BJ (cell line): ENCODE measurements around the gene PLA2G4E. TPM values are rescaled to one million over a fixed set of nuclear protein-coding genes. Genes with fewer than 3 reads are reported as not detected.

Experiments
- CTCF ChIA-PET: fragments of 350-600 bp; formaldehyde crosslinking; extraction: SDS; loops from one replicate; lab custom pipeline; 2021; ENCODE audit warnings: antibody characterized with exemption, inconsistent platforms; lab: Yijun Ruan, JAX
- POLR2A ChIA-PET: fragments of 300-600 bp; sonication (Branson Sonifier 250); formaldehyde crosslinking; extraction: SDS; loops from one replicate; lab custom pipeline; 2021; ENCODE audit warnings: antibody characterized with exemption; lab: Charles Lee
- DNase-seq: peaks from one replicate; pipeline ENCODE4 v3.0.0-alpha.2; 2011; ENCODE audit warnings: low read depth
- H3K27me3 ChIP-seq: 2 replicates; pipeline ENCODE4 v1.6.0; 2011; ENCODE audit warnings: low read length; ENCODE audit not compliant: control insufficient read depth, insufficient read depth
- H3K36me3 ChIP-seq: 2 replicates; pipeline ENCODE4 v1.5.1; 2011; ENCODE audit warnings: low read length; ENCODE audit not compliant: control insufficient read depth, insufficient read depth
- H3K4me3 ChIP-seq: 2 replicates; pipeline ENCODE4 v1.5.1; 2011; ENCODE audit warnings: low read depth, mild to moderate bottlenecking, control low read depth, low read length
- CTCF ChIP-seq: IDR thresholded peaks from 2 replicates; pipeline ENCODE4 v1.5.1; 2011; ENCODE audit warnings: low read depth, mild to moderate bottlenecking, control low read depth, inconsistent platforms, low read length, moderate library complexity; ENCODE audit not compliant: insufficient read depth
- polyA plus RNA-seq: library from polyadenylated mRNA; depleted of rRNA; stranded (reverse); fragments of >200 nt; gene quantifications from 2 replicates; pipeline ENCODE4 v1.2.3, GENCODE V29; 2011

Gene PLA2G4E
- polyA plus RNA-seq, 1 experiment, result not detected

GRCh38 chr15:41982133-41982930 is 38.5 kb downstream of the PLA2G4E start:
- TF ChIP-seq CTCF, result no peak
- POLR2A ChIA-PET, result no interaction called here
- Histone ChIP-seq H3K36me3 (no peaks in the 10 kb centered on the region), H3K4me3 (no peak overlapping the region), H3K27me3 (0 out of 2 replicates have a peak, but pooled peaks cover 1% of the 10 kb centered on the region)
- CTCF ChIA-PET, result interaction anchor here (0.7 to 1.2 kb wide), 4 partner anchors 7 to 156 kb away, joined by 3 to 7 read pairs (median 3); partner anchors contain the start of gene EHD4
- DNase-seq, result no peak

DNA sequence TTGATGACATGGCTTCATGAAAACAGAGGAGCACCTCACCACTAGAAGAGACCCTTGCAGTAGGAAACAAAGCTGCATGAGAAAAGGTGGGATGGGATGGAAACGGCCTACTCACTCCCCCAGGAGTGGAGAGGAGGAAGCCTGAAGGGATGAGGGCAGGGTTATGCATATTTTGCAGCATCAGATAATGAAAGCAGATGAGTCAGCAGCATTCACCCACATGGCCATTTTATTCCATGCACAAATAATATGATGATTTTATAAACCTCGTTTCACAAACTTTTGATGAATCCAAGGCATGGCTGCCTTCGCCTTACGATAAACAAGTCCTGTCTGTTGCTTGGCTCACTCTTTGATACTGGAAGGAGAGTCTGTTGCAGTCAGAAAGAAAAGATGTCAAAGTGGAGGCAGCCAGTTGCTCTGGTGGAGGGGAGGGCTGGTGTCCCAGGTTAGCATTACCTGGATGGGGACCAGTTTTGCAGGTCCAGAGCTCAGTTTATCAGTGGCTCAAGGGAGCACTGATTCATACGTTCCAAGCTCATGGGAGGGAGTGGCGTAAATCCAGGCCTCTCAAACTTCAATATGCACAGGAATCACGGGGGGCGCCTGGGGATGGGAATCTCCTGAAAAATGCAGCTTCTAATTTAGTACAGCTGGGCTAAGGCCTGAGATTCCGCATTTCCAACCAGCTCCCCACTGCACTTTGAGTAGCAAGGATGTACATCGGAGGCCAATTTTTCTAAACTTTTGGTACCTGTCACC is 39.3 kb downstream of the PLA2G4E start:
- CTCF ChIA-PET, result interaction anchor here (1.1 kb wide), 1 partner anchor 8 kb away, joined by 3 read pairs; no protein-coding TSS in a partner anchor
- H3K36me3 ChIP-seq, result no peaks in the 10 kb centered on the region
- no peaks in the 10 kb centered on the region for H3K27me3 ChIP-seq
- DNase-seq, result no peak
- no peak for TF ChIP-seq CTCF
- POLR2A ChIA-PET, result no interaction called here
- no peak overlapping the region for H3K4me3 ChIP-seq

DNA sequence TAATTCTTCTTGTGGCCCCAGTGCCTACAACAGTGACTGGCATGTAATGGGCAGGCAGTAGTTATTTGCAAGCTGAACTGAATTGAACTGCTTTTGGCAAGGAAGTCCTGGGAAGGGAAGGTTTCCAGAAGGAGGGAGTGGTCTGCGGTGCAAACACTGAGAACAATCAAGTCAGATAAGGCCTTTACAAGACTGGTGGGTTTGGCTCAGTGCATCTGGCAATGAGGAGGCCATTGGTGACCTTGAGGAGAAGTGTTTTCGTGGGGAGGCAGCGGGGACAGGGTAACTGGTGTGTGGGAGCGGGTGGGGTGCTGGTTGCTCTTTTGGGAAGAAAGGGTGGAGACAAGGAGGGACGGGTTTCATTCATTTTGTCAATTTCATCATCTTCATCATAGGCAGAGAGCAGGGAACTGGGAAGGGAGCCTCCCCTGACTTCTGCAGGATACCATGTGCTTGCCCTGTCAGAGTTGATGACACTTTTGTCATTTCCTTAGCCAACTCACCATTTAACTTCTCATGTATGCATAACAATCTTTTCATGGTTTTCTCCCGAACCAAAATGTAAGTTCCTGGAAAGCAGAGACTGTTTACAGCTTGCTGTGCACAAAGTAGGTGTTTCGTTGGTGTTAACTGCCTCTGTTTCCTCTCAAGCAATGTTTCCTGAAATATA is 40.1 kb downstream of the PLA2G4E start:
- H3K4me3 ChIP-seq, result no peak overlapping the region
- no peaks in the 10 kb centered on the region for H3K27me3 ChIP-seq
- no peaks in the 10 kb centered on the region for H3K36me3 ChIP-seq
- ChIA-PET CTCF (interaction anchor here (1.1 to 4.8 kb wide), 3 partner anchors 8 to 138 kb away, joined by 3 to 37 read pairs (median 3); no protein-coding TSS in a partner anchor), POLR2A (no interaction called here)
- no peak for TF ChIP-seq CTCF
- no peak for DNase-seq

DNA sequence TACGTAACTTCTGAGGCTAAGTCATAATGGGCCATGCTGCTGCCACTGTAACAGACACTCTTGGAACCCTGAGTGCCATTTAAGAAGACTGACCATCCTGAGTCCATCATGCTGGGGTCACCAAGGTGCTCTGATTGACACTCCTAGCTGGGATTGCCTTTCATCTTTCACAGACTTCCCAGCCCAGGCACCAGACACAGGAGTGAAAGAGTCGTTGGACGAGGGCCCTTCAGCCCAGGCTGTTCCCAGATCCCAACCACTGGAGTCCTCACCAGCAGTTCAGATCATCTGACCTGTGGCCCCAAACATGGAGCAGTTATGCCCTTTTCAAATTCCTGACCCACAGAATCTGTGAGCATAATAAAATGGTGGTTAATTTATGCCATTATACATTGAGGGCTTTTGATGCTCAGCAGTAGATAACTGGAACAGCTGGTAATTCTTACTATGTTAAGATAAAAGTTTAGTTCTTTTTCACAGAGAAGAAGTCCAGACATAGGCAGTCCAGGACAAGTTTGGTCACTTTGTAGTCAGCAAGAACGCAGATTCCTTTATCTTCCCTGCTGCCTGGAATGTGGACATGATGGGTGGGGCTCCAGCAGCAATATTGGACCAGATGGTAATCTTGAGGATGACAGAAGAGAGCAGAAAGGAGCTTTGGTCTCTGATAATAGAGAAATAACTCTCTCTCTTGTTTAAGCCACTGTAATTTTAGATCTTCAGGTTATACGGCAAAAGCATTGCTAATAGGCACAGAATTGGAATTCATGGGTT is 41.2 kb downstream of the PLA2G4E start:
- Histone ChIP-seq H3K36me3 (no peaks in the 10 kb centered on the region), H3K4me3 (no peak overlapping the region), H3K27me3 (no peaks in the 10 kb centered on the region)
- TF ChIP-seq CTCF, result no peak
- CTCF ChIA-PET, result interaction anchor here (0.7 to 4.8 kb wide), 3 partner anchors 9 to 139 kb away, joined by 3 to 37 read pairs (median 4); no protein-coding TSS in a partner anchor
- DNase-seq, result no peak
- POLR2A ChIA-PET, result no interaction called here
